Measurements from ENCODE around the gene MT4.
A peak's percentile ranks its signal among the peaks of the same experiment; 100 is the strongest.

- TF ChIP-seq CTCF (tag by site-specific recombination; IDR thresholded peaks at IDR 0.05) = peak; percentile 42; the same call in 1 of the 2 replicates
- TF ChIP-seq ZNF544 (tag by site-specific recombination; IDR thresholded peaks at IDR 0.05) = no peak
- no peak for TF ChIP-seq ZNF639 (tag by site-specific recombination; IDR thresholded peaks at IDR 0.05)
- no peak for TF ChIP-seq ZNF623 (tag by site-specific recombination; IDR thresholded peaks at IDR 0.05)
- TF ChIP-seq REST (tag by site-specific recombination; IDR thresholded peaks at IDR 0.05) = no peak
- TF ChIP-seq ZNF398 (tag by site-specific recombination; IDR thresholded peaks at IDR 0.05) = no peak
- TF ChIP-seq ZNF549 (tag by site-specific recombination; IDR thresholded peaks at IDR 0.05) = no peak
- no peak for TF ChIP-seq WT1 (tag by site-specific recombination; IDR thresholded peaks at IDR 0.05)
These were observed 35.6 kb downstream of the MT4 start for GRCh38 chr16:56600398-56600999.
